NCI-H526 (cell line): ENCODE results near the gene DGKD.
"Not testable (repeated sequence)": the region's sequence is repeated elsewhere in the genome, so short reads cannot be mapped to it uniquely, and the experiment has no call there.

ENCODE experiments used
- DNase-seq, 2 experiments: peaks; one replicate each; lab custom pipeline; 2025; lab: John Stamatoyannopoulos, UW

Gene DGKD

GRCh38 chr2:233360771-233361176 lies 6.5 kb downstream of the DGKD start:
- no peak for DNase-seq

GRCh38 chr2:233361297-233361696 lies 7.0 kb downstream of the DGKD start:
- DNase-seq = no peak

GRCh38 chr2:233362742-233363141 lies 8.4 kb downstream of the DGKD start:
- DNase-seq = no peak

- DNase-seq = no peak
These were observed 9.5 kb downstream of the DGKD start for GRCh38 chr2:233363744-233364235.

GRCh38 chr2:233365861-233366520 lies 11.7 kb downstream of the DGKD start:
- no peak for DNase-seq

- no peak for DNase-seq
These were observed 13.3 kb downstream of the DGKD start for GRCh38 chr2:233367586-233367985.

GRCh38 chr2:233368756-233369155 lies 14.5 kb downstream of the DGKD start:
- no peak for DNase-seq

- DNase-seq = no peak
These were observed 15.2 kb downstream of the DGKD start for GRCh38 chr2:233369462-233369861.

- no peak for DNase-seq
These were observed 15.8 kb downstream of the DGKD start for GRCh38 chr2:233369897-233370685.

- DNase-seq = no peak
These were observed 17.3 kb downstream of the DGKD start for GRCh38 chr2:233371641-233372040.

- DNase-seq = no peak
These were observed 18.6 kb downstream of the DGKD start for GRCh38 chr2:233372855-233373254.

GRCh38 chr2:233373316-233373715 lies 19.0 kb downstream of the DGKD start:
- no peak for DNase-seq

- not testable (repeated sequence) for DNase-seq
These were observed 20.5 kb downstream of the DGKD start for GRCh38 chr2:233374776-233375175.

- peak in 1 of 2 experiments; percentile 7 for DNase-seq
These were observed 21.4 kb downstream of the DGKD start for GRCh38 chr2:233375490-233376314.

GRCh38 chr2:233379034-233379433 lies 24.7 kb downstream of the DGKD start:
- DNase-seq = no peak

GRCh38 chr2:233379441-233379840 lies 25.1 kb downstream of the DGKD start:
- no peak for DNase-seq

- no peak for DNase-seq
These were observed 26.0 kb downstream of the DGKD start for GRCh38 chr2:233380132-233380895.

- no peak for DNase-seq
These were observed 26.8 kb downstream of the DGKD start for GRCh38 chr2:233380995-233381637.

- DNase-seq = peak in 1 of 2 experiments; percentile 7
These were observed 27.3 kb downstream of the DGKD start for GRCh38 chr2:233381638-233381995.

GRCh38 chr2:233384015-233384414 lies 29.7 kb downstream of the DGKD start:
- no peak for DNase-seq

- DNase-seq = no peak
These were observed 30.7 kb downstream of the DGKD start for GRCh38 chr2:233384811-233385488.
